GM20000 (cell line): ENCODE measurements around the gene ST6GALNAC5.

Experiments used
- DNase-seq: peaks from one replicate; pipeline ENCODE4 v3.0.0; 2012; ENCODE audit warnings: low spot score
- TF ChIP-seq, protein P1 (sequence below): IDR thresholded peaks from 2 replicates; pipeline ENCODE4 v1.5.1; 2012; ENCODE audit warnings: mild to moderate bottlenecking, control low read depth; ENCODE audit errors: extremely low read depth, missing control alignments

Gene ST6GALNAC5

DNA sequence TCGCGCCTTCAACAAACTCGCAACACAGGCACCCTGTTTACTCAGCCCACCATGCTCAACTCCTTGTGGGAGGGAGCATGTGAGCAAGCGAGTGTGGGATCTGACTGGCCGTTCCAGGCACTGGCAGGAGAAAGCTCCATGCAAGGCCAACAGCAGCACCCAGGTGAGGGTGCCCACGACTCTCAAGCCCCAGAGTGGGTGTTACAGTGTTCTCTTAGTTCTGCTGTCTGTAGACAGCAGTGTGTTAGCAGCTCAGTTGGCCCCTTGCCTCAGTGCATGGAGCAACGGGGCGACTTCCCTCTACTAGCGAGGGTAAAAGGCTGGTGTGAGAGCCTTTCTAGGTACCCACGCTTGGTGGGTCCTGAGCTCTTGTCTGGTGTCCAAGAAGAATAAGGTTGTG lies 237.4 kb downstream of the ST6GALNAC5 start:
- DNase-seq, result no peak
- TF ChIP-seq, protein P1, sequence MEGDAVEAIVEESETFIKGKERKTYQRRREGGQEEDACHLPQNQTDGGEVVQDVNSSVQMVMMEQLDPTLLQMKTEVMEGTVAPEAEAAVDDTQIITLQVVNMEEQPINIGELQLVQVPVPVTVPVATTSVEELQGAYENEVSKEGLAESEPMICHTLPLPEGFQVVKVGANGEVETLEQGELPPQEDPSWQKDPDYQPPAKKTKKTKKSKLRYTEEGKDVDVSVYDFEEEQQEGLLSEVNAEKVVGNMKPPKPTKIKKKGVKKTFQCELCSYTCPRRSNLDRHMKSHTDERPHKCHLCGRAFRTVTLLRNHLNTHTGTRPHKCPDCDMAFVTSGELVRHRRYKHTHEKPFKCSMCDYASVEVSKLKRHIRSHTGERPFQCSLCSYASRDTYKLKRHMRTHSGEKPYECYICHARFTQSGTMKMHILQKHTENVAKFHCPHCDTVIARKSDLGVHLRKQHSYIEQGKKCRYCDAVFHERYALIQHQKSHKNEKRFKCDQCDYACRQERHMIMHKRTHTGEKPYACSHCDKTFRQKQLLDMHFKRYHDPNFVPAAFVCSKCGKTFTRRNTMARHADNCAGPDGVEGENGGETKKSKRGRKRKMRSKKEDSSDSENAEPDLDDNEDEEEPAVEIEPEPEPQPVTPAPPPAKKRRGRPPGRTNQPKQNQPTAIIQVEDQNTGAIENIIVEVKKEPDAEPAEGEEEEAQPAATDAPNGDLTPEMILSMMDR, result no peak
